ENCODE results near the gene MBP. TPM values are rescaled to one million over a fixed set of nuclear protein-coding genes. Genes with fewer than 3 reads are reported as not detected.

The MBP gene
- total and polyA plus RNA-seq, 2 experiments from 2014 or later, result 18.4 to 22.9 TPM

DNA sequence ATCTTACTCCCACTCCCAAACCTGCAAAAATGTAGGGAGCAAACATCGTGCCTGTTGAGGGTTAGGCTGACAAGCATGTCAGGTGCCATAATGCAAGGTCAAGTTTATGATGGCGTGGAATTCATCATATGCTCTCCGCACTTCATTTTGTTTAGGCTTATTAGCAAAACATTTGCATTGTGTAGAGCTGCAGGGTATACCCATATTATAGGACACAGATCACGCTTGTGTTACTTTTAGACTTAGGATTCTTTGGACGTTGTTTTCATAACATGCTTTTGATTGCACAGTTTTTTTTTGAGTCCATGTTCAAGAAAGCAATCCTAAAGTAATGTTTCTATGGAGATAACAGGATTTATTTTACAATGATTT is 22.9 kb downstream of the MBP start (continued):
- TF ChIP-seq POLR2AphosphoS5 (IDR thresholded peaks at IDR 0.05; ENCODE audit: low read depth), result no peak

DNA sequence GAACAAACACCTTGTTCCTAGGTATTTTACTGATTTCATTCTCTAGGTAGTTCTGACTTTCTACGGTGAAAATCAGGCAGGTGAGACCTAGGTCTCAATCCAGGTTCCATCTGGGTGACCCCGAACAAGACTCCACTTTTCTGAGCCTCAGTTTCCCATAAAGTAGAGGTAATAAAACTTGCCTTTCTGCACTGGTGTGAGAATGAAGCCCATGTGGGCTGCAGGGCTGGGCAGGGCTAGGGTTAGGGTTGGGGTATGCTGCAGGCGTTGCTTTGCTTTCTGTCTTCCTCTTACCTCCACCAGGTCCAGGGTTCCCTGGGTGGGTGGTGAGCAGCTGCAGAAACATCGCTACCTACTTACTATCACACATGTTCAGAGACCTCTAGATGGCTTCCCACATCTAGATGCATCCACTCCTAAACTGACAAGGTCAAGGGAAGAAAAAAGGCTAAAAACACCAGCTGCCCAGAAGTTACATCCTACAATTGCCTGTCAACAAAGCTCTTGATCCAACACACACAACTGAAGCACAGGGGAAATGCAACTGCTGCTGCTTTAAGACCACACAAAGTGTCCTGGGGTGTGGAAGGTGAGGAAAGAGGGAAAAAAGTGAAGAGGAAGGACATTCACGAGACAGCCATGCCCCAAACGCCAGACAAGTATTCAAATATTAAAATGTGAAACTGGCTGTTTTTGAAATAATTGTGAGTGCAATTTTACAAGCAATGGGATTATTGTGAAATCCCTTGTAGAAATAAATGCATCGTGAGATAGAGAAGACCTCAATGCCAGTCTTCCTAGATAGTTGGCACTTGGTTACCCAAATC is 23.5 kb downstream of the MBP start:
- ATAC-seq (no peak), DNase-seq (ENCODE audit: low spot score) (no peak)
- Histone ChIP-seq H3K27ac (ENCODE audit: low read depth) (no peak overlapping the region), H3K9me2 (ENCODE audit: insufficient read depth) (0 out of 2 replicates have a peak, but pooled peaks cover under 1% of the 10 kb centered on the region), H3K4me2 (no peak overlapping the region), H3F3A (replicated peaks; ENCODE audit: low read depth) (no peaks in the 10 kb centered on the region), H3K79me2 (replicated peaks; ENCODE audit: insufficient read depth) (0 out of 2 replicates have a peak, but pooled peaks cover 7% of the 10 kb centered on the region), H3K27me3 (ENCODE audit: insufficient read depth) (no peaks in the 10 kb centered on the region), H4K20me1 (replicated peaks; ENCODE audit: insufficient read depth) (no peaks in the 10 kb centered on the region), H2AFZ (no peak overlapping the region), H3K4me1 (ENCODE audit: insufficient read depth) (peaks cover 7% of the 10 kb centered on the region; the same call in 1 of the 2 replicates), H3K36me3 (ENCODE audit: insufficient read depth) (no peaks in the 10 kb centered on the region), H3K4me3 (no peak overlapping the region)
- Mint-ChIP-seq H3K27me3 (ENCODE audit: insufficient read depth, low read depth, poor library complexity) (peaks cover 4% of the 10 kb centered on the region), H3K36me3 (ENCODE audit: low read depth) (peaks cover 2% of the 10 kb centered on the region; the same call in 2 of the 3 replicates), H3K9me3 (no peaks in the 10 kb centered on the region), H3K4me3 (no peak overlapping the region), H3K27ac (no peak overlapping the region), H3K4me1 (peaks cover 43% of the 10 kb centered on the region)
- no peak for TF ChIP-seq CREB1 (CRISPR knock-in tag; IDR thresholded peaks at IDR 0.05; ENCODE audit: low read depth)
- no peak for TF ChIP-seq ZNF331 (CRISPR knock-in tag; IDR thresholded peaks at IDR 0.05; ENCODE audit: low read depth)
- TF ChIP-seq EZH2phosphoT487 (IDR thresholded peaks at IDR 0.05; ENCODE audit: unreplicated experiment), result no peak
- TF ChIP-seq, protein P1, sequence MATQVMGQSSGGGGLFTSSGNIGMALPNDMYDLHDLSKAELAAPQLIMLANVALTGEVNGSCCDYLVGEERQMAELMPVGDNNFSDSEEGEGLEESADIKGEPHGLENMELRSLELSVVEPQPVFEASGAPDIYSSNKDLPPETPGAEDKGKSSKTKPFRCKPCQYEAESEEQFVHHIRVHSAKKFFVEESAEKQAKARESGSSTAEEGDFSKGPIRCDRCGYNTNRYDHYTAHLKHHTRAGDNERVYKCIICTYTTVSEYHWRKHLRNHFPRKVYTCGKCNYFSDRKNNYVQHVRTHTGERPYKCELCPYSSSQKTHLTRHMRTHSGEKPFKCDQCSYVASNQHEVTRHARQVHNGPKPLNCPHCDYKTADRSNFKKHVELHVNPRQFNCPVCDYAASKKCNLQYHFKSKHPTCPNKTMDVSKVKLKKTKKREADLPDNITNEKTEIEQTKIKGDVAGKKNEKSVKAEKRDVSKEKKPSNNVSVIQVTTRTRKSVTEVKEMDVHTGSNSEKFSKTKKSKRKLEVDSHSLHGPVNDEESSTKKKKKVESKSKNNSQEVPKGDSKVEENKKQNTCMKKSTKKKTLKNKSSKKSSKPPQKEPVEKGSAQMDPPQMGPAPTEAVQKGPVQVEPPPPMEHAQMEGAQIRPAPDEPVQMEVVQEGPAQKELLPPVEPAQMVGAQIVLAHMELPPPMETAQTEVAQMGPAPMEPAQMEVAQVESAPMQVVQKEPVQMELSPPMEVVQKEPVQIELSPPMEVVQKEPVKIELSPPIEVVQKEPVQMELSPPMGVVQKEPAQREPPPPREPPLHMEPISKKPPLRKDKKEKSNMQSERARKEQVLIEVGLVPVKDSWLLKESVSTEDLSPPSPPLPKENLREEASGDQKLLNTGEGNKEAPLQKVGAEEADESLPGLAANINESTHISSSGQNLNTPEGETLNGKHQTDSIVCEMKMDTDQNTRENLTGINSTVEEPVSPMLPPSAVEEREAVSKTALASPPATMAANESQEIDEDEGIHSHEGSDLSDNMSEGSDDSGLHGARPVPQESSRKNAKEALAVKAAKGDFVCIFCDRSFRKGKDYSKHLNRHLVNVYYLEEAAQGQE (IDR thresholded peaks at IDR 0.05; ENCODE audit: unreplicated experiment), result no peak
- TF ChIP-seq, protein P2, sequence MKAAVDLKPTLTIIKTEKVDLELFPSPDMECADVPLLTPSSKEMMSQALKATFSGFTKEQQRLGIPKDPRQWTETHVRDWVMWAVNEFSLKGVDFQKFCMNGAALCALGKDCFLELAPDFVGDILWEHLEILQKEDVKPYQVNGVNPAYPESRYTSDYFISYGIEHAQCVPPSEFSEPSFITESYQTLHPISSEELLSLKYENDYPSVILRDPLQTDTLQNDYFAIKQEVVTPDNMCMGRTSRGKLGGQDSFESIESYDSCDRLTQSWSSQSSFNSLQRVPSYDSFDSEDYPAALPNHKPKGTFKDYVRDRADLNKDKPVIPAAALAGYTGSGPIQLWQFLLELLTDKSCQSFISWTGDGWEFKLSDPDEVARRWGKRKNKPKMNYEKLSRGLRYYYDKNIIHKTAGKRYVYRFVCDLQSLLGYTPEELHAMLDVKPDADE (IDR thresholded peaks at IDR 0.05), result no peak
- no peak for TF ChIP-seq ZNF114 (CRISPR knock-in tag; IDR thresholded peaks at IDR 0.05)
- TF ChIP-seq POLR2AphosphoS5 (IDR thresholded peaks at IDR 0.05; ENCODE audit: low read depth), result no peak
- TF ChIP-seq JUNB (IDR thresholded peaks at IDR 0.05; ENCODE audit: unreplicated experiment), result no peak
- TF ChIP-seq STAT1 (IDR thresholded peaks at IDR 0.05; ENCODE audit: unreplicated experiment), result no peak
- TF ChIP-seq, protein P3, sequence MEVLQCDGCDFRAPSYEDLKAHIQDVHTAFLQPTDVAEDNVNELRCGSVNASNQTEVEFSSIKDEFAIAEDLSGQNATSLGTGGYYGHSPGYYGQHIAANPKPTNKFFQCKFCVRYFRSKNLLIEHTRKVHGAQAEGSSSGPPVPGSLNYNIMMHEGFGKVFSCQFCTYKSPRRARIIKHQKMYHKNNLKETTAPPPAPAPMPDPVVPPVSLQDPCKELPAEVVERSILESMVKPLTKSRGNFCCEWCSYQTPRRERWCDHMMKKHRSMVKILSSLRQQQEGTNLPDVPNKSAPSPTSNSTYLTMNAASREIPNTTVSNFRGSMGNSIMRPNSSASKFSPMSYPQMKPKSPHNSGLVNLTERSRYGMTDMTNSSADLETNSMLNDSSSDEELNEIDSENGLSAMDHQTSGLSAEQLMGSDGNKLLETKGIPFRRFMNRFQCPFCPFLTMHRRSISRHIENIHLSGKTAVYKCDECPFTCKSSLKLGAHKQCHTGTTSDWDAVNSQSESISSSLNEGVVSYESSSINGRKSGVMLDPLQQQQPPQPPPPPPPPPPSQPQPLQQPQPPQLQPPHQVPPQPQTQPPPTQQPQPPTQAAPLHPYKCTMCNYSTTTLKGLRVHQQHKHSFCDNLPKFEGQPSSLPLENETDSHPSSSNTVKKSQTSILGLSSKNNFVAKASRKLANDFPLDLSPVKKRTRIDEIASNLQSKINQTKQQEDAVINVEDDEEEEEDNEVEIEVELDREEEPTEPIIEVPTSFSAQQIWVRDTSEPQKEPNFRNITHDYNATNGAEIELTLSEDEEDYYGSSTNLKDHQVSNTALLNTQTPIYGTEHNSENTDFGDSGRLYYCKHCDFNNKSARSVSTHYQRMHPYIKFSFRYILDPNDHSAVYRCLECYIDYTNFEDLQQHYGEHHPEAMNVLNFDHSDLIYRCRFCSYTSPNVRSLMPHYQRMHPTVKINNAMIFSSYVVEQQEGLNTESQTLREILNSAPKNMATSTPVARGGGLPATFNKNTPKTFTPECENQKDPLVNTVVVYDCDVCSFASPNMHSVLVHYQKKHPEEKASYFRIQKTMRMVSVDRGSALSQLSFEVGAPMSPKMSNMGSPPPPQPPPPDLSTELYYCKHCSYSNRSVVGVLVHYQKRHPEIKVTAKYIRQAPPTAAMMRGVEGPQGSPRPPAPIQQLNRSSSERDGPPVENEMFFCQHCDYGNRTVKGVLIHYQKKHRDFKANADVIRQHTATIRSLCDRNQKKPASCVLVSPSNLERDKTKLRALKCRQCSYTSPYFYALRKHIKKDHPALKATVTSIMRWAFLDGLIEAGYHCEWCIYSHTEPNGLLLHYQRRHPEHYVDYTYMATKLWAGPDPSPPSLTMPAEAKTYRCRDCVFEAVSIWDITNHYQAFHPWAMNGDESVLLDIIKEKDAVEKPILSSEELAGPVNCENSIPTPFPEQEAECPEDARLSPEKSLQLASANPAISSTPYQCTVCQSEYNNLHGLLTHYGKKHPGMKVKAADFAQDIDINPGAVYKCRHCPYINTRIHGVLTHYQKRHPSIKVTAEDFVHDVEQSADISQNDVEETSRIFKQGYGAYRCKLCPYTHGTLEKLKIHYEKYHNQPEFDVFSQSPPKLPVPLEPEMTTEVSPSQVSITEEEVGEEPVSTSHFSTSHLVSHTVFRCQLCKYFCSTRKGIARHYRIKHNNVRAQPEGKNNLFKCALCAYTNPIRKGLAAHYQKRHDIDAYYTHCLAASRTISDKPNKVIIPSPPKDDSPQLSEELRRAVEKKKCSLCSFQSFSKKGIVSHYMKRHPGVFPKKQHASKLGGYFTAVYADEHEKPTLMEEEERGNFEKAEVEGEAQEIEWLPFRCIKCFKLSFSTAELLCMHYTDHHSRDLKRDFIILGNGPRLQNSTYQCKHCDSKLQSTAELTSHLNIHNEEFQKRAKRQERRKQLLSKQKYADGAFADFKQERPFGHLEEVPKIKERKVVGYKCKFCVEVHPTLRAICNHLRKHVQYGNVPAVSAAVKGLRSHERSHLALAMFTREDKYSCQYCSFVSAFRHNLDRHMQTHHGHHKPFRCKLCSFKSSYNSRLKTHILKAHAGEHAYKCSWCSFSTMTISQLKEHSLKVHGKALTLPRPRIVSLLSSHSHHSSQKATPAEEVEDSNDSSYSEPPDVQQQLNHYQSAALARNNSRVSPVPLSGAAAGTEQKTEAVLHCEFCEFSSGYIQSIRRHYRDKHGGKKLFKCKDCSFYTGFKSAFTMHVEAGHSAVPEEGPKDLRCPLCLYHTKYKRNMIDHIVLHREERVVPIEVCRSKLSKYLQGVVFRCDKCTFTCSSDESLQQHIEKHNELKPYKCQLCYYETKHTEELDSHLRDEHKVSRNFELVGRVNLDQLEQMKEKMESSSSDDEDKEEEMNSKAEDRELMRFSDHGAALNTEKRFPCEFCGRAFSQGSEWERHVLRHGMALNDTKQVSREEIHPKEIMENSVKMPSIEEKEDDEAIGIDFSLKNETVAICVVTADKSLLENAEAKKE (CRISPR knock-in tag; IDR thresholded peaks at IDR 0.05), result no peak
- TF ChIP-seq, protein P4, sequence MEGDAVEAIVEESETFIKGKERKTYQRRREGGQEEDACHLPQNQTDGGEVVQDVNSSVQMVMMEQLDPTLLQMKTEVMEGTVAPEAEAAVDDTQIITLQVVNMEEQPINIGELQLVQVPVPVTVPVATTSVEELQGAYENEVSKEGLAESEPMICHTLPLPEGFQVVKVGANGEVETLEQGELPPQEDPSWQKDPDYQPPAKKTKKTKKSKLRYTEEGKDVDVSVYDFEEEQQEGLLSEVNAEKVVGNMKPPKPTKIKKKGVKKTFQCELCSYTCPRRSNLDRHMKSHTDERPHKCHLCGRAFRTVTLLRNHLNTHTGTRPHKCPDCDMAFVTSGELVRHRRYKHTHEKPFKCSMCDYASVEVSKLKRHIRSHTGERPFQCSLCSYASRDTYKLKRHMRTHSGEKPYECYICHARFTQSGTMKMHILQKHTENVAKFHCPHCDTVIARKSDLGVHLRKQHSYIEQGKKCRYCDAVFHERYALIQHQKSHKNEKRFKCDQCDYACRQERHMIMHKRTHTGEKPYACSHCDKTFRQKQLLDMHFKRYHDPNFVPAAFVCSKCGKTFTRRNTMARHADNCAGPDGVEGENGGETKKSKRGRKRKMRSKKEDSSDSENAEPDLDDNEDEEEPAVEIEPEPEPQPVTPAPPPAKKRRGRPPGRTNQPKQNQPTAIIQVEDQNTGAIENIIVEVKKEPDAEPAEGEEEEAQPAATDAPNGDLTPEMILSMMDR (conservative IDR thresholded peaks at IDR 0.05; ENCODE audit: low read depth in 2 of 2), result no peak
- no peak for TF ChIP-seq NANOG (IDR thresholded peaks at IDR 0.05; ENCODE audit: borderline replicate concordance)

Data from GM23338 (cell line).